ENCODE data around the gene TRIM65. TPM values are rescaled to one million over a fixed set of nuclear protein-coding genes. Genes with fewer than 3 reads are reported as not detected.

Gene TRIM65
- total and polyA plus RNA-seq, 2 of the 13 experiments (the other 11 are each of a cell fraction or from before 2014, with no cell fraction given), result 10.3 to 22.4 TPM

- TF ChIP-seq KAT2B (IDR thresholded peaks at IDR 0.05; ENCODE audit: borderline replicate concordance, low read depth, low read length) (no peak), KMT2B (CRISPR knock-in tag; IDR thresholded peaks at IDR 0.05) (0 out of 2 replicates have a peak, but pooled peaks have one; percentile 29), ZNF609 (CRISPR knock-in tag; IDR thresholded peaks at IDR 0.05; ENCODE audit: borderline replicate concordance) (0 out of 2 replicates have a peak, but pooled peaks have one; percentile 33), RBM22 (optimal IDR thresholded peaks at IDR 0.05; ENCODE audit: low read length) (peak; percentile 90), MLX (CRISPR knock-in tag; IDR thresholded peaks at IDR 0.05) (peak; percentile 51; the same call in 1 of the 2 replicates), TMF1 (CRISPR knock-in tag; IDR thresholded peaks at IDR 0.05; ENCODE audit: low read depth) (no peak), ZSCAN22 (CRISPR knock-in tag; IDR thresholded peaks at IDR 0.05) (0 out of 2 replicates have a peak, but pooled peaks have one; percentile 26), BORCS8-MEF2B (CRISPR knock-in tag; IDR thresholded peaks at IDR 0.05) (peak; percentile 83), SYNCRIP (IDR thresholded peaks at IDR 0.05; ENCODE audit: insufficient read depth, low read depth, low read length) (no peak), POGZ (CRISPR knock-in tag; IDR thresholded peaks at IDR 0.05) (no peak), ZNF569 (CRISPR knock-in tag; IDR thresholded peaks at IDR 0.05; ENCODE audit: borderline replicate concordance) (no peak), NKX3-1 (CRISPR knock-in tag; IDR thresholded peaks at IDR 0.05) (no peak), MLLT10 (CRISPR knock-in tag; IDR thresholded peaks at IDR 0.05) (no peak), HOXA5 (CRISPR knock-in tag; IDR thresholded peaks at IDR 0.05) (no peak), ZNF431 (CRISPR knock-in tag; IDR thresholded peaks at IDR 0.05; ENCODE audit: borderline replicate concordance, low read depth) (no peak), ZNF878 (CRISPR knock-in tag; IDR thresholded peaks at IDR 0.05) (no peak), ZNF101 (CRISPR knock-in tag; IDR thresholded peaks at IDR 0.05; ENCODE audit: borderline replicate concordance, low read depth) (no peak), THAP11 (CRISPR knock-in tag; IDR thresholded peaks at IDR 0.05) (peak; percentile 52; the same call in 1 of the 2 replicates), STAT6 (CRISPR knock-in tag; IDR thresholded peaks at IDR 0.05; ENCODE audit: borderline replicate concordance) (no peak), ARHGAP35 (CRISPR knock-in tag; IDR thresholded peaks at IDR 0.05; ENCODE audit: borderline replicate concordance) (peak; percentile 89; the same call in 1 of the 2 replicates), ZNF704 (CRISPR knock-in tag; IDR thresholded peaks at IDR 0.05; ENCODE audit: borderline replicate concordance) (no peak)
Measured at GRCh38 chr17:75845058-75845711, 51.6 kb downstream of the TRIM65 start (continued).

All from HepG2 (cell line).